CD4-positive, alpha-beta T cell treated with Interferon alpha-2 for 1 hour (primary cell): ENCODE results near the gene INTS11.
"Not testable (repeated sequence)": the region's sequence is repeated elsewhere in the genome, so short reads cannot be mapped to it uniquely, and the experiment has no call there.

Experiments
- DNase-seq, 2 donors: peaks; one replicate each; pipeline ENCODE4 v3.0.0-alpha.2; 2020 to 2022

The INTS11 gene

DNA sequence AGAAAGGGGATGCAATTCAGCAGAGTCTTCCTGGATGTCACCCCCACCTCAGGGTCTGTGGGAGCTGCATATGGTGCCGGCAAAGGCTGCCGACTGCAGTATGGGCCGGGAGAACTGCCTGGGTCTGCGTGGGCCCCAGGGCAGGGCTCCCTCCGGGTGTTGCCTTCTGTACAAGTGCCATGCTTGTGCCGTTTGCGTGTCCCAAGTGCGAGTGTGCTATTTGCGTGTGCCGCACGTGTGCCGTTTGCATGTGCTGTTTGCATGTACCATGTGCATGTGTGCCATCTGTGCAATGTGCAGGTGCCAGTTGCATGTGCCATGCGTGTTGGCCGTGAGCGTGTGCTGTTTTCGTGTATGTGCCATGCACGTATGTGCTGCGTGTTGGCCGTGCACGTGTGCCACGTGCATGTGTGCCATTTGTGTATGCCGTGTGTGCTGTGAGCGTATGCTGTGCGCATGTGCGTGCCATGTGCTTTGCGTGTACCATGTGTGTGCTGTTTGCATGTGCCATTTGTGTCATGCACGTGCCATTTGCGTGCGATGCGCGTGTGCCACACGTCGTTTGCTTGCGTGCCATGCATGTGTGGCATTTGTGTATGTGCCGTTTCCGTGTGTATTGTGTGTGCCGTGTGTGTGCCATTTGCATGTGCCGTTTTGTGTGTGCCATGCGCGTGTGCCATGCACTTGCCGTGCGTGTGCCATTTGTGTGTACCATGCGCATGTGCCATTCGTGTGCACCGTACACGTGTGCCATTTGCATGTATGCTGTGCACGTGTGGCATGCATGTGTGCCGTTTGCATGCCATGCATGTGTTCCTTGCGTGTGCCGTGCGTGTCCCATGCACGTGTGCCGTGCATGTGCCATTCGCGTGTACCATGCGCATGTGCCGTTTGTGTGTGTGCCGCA is 5.1 kb upstream of the INTS11 start:
- DNase-seq, result no peak

DNA sequence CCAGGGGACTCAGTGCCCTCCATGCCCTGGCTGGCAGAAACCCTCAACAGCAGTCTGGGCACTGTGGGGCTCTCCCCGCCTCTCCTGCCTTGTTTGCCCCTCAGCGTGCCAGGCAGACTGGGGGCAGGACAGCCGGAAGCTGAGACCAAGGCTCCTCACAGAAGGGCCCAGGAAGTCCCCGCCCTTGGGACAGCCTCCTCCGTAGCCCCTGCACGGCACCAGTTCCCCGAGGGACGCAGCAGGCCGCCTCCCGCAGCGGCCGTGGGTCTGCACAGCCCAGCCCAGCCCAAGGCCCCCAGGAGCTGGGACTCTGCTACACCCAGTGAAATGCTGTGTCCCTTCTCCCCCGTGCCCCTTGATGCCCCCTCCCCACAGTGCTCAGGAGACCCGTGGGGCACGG is 3.8 kb upstream of the INTS11 start:
- DNase-seq, result no peak

DNA sequence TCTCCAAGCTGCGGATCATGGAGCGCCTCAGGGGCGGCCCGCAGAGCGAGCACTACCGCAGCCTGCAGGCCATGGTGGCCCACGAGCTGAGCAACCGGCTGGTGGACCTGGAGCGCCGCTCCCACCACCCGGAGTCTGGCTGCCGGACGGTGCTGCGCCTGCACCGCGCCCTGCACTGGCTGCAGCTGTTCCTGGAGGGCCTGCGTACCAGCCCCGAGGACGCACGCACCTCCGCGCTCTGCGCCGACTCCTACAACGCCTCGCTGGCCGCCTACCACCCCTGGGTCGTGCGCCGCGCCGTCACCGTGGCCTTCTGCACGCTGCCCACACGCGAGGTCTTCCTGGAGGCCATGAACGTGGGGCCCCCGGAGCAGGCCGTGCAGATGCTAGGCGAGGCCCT is 2.8 kb upstream of the INTS11 start:
- no peak for DNase-seq

DNA sequence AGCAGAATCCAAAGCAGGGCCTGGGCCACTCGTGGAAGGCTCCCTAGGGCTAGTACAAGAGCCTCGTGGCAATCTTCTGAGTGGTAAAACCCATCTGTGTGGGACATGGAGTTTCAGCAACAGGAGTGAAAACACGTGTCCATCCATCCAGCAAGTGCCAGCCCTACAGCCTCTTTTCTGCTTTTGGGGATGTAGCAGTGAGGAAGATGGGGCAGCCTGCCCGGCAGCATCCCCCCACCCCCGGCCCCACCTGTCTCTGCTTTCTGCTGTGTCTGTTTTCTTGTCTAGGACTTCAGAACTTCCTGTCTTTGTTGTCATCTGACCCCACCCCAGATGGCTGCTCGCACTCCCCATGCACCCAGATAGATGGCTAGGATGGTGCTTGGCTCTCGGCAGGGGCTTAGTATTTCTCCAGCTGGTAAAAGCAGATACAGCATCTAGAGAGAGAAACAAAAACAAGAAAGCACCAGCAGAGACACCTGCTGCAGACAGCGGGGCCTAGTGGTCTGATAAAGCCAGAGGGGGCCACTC is 1.7 kb upstream of the INTS11 start:
- DNase-seq, result no peak

DNA sequence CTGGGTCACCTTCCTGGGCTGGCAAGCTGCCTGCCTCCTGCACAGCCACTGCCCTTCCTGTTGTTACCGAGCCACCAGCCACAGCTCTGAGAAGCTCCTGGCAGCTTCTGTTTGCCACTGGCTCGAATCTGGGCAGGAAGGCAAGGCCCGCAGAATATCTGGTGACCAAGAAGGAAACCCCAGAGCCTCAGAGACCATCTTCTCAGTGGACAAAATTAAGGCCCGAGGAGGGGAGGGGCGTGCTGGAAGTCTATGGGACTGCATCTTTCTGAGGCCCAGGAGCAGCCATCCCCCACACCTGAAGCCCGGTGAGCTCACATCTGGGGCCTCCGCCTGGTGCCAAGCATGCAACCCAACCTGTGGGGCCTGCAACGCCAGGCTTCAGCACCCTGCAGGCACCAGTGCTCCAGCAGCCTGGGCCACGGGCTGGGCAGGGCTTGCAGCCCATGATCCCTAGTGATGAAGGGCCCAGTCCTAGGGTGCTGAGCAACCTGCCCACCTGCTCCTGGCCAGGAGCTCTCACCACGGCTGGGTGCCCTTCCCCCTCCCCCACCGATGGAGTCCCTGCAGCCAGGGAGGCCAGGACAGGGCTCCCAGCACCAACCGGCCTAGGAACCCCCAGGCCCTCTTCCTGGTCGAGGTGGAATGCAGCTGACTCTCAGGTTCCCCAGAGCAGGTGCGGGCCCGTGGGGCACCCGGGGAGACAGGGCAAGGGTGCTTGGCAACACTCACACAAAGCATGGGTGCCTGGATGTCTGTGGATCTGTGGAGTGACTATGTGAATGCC is 1.0 kb upstream of the INTS11 start:
- DNase-seq, result no peak

DNA sequence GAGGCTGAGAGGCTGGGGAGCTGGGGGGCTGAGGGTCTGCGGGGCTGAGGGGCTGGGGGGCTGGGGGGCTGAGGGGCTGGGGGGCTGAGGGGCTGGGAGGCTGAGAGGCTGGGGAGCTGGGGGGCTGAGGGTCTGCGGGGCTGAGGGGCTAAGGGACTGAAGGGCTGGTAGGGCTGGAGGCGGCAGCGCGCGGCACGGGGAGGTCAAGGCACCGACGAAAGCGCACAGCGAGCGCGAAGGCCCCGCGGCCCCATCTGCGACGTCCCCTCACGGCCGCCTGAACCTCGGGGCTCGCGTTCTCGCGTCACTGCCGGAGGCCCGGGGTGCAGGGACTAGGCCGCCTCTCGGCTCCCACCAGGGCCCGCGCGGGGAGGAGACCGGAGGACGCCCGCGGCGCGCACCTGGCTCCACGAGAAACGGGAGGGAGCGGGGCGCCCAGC is 356 bp downstream of the INTS11 start:
- no peak for DNase-seq

DNA sequence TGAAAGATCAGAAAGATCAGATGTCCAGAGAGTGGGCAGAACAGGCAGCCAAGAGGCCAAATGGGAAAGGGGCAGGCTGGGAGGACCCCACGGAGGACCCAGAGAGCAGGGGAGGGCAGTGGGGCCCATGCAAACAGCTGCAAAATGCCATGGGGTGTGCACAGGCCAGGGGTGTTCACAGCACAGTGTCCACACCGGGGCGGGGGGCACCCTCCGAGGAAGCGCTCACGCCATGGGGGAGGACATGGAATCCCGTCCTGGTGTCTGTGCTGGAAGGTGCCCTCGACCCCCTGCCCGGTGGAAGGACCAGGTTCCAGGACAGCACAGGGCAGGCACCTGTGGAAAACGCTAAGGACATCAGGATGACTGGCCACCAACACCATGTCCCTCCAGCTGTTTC is 1.5 kb downstream of the INTS11 start:
- DNase-seq, result no peak

DNA sequence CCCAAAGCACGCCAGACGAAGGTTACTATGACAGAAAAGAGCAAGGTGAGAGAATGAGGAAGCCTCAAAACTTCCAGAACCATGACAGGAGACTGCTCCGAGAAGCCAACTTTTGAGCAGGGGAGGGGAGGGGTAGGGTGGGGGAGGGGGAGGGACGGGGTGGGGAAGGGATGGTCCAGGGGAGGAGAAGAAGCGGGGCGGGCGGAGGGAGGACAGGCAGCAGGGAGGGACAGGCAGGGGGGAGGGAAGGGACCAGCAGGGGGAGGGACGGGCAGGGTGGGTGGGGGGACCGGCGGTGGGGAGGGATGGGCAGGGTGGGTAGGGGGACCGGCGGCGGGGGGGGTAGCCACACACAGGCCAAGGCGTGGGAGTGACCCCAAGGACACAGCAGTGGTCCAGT is 2.0 kb downstream of the INTS11 start:
- no peak for DNase-seq

DNA sequence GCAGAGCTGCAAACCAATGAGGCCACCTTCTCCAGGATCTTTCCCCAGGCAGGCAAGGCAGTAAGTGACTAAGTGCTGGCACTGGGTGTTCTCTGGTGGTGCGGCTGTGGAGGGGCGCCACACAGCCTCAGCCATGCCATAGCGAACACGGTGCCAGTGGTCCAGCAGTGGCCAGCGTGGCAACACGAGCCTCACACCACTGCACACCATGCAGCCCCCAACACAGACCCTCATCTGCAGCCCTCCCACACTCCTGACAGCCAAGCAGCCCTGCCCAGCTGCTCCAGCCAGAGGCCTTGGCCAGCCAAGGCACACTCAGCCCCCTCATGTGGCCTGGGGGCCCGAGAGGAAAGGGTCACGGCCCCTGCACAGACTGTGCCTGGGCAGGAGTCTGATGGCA is 3.0 kb downstream of the INTS11 start:
- no peak for DNase-seq

DNA sequence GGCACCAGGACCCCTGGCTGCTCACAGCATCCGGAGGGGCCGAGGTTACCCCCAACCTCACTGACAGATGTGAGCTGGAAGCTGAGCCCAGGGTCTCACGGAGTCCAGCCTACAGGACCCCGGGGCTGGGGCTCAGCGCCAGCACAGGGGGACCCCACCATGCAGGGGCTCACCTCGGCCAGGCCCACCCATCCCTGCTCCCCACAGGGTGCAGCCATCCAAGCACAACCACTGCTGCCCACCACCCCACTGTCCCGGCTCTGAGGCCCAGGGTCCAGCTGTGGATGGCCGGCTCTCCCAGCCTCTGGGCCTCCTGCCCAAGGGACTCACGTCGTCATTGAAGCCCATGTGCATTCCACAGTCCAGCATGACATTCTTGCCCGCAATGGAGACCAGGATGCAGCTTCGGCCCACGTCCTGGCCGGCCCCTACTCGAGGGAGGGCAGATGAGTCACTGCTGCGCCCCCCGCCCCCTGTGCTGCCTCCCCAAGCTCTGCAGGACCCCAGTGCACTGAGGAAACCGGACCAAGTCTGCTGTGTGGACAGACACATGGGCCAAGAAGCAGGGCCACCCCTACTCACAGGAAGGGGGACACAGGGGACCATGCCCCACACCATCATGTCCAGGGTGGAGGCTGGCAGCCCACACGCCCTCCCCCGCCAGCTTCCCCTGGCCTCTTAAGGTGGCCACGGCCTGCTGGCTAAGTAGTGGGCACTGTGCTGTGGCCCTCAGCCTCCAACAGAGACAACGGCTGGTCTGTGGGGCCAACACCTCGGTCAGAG is 3.6 kb downstream of the INTS11 start:
- DNase-seq, result no peak

DNA sequence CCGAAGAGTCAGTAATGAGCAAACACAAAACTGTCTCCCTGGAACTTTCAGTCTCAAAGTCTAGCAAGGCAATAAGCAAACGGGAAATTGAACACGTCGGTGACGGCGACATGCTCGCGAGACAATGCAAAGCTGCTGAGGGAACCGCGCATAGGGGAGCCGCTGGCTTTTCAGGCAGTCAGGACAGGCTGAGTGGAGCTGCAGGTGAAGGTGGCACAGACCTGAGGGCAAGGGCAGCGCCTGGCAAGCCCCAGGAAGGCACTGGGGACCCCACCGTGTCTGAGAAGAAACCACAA is 4.9 kb downstream of the INTS11 start:
- no peak for DNase-seq

DNA sequence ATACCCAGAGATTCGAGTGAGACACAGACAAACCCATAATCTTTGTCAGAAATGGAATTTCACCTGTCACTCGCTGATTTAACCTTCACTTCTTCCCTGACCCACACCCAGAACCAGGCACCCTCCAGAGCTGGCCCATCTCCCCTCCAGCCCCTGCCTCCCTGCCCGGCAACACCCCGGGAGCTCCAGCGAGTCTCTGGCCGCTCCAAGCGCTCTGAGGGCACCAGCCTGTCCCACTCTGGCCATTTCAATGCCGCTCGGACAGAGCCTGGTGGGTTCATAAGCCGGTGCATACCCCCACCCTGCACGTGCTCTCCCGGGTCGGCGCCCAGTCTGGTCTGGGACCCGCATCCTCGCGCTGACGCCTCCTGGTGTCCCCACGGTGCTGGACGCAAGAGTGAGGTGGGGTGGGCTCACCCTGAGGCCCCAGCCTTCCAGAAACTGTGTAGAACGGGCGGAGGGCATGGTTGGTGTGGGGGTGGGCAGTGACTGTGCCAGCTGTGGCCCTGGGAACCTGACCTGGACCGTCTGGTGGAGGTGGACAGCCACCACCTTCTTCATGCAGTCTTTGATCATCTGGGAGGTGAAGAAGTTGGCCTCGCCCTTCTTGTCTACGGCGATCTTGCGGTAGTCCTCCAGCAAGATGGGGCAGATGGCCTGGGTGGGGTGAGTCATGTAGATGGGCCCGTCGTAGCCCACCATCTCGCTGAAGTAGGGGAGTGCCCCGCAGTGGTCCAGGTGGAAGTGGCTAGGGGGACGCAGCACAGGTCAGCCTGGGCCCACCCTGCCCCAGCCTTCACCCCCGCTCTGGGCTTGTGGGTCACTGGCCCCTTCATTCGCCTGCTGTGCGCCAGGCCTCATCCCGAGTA is 5.4 kb downstream of the INTS11 start:
- DNase-seq, result no peak

DNA sequence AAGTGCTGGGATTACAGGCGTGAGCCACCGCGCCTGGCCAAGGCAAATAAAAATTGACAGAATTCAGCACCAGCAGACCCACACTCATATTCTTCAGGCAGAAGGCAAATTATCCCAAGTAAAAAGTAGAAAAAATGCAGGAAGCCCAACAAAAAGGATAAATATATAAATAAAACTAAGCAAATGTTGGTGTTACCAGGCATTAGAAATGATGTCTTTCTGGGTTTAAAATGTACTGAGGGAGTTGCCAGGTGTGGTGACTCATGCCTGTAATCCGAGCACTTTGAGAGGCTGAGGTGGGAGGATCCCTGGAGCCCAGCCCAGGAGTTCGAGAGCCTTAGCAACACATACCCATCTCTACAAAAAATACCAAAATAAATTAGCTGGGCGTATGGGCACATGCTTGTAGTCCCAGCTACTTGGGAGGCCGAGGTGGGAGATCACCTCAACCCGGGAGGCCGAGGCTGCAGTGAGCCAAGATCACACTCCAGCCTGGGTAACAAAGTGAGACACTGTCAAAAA is 6.3 kb downstream of the INTS11 start:
- DNase-seq, result no peak

DNA sequence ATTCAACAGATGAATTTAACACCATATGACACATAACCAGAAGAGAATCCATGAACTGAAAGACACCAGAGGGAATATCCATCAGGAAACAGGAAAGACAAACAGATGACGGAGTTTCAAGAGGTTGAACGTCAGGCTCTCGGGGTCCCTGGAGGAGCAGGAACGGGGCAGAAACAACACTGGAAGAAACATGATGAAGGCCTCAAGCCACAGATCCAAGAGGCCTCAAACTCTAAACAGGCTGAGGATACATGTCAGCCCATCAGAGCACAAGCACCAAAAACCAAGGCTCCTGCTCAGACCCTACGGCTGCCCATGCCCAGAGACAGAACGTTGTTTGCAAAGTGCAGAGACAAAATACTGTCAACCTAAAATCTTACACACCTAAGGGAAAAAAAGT is 7.0 kb downstream of the INTS11 start:
- no peak for DNase-seq

DNA sequence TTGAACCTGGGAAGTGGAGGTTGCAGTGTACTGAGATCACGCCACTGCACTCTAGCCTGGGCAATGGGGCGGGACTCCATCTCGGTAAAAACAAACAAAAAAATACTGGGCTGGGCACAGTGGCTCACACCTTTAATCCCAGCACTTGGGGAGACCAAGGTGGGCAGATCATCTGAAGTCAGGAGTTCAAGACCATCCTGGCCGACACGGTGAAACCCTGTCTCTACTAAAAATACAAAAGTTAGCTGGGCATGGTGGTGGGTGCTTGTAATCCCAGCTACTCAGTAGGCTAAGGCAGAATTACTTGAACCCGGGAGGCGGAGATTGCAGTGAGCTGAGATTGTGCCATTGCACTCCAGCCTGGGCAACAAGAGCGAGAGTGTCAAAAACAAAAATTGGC is 8.3 kb downstream of the INTS11 start:
- not testable (repeated sequence) for DNase-seq

DNA sequence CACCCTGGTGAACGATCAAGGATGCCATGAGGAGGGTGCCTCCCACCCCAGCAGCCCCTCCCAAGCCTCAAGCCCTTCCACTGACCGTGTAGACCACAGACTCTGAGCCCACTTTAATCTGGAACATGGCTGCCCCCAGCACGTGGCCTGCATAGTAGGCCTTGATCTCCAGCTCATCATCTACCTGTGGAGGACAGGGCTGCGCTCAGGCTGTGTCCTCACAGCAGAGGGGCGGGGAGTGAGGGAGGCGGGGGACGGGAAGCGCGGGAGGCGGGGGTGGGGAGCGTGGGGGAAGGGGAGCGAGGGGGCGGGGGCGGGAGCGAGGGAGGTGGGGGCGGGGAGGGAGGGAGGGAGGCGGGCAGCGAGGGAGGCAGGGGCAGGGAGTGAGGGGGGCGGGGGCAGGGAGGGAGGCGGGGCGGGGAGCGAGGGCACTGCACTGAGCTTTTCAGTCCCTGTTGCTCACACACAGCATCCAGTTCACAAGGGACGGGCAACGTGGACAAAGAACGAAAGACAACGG is 9.0 kb downstream of the INTS11 start:
- no peak for DNase-seq

DNA sequence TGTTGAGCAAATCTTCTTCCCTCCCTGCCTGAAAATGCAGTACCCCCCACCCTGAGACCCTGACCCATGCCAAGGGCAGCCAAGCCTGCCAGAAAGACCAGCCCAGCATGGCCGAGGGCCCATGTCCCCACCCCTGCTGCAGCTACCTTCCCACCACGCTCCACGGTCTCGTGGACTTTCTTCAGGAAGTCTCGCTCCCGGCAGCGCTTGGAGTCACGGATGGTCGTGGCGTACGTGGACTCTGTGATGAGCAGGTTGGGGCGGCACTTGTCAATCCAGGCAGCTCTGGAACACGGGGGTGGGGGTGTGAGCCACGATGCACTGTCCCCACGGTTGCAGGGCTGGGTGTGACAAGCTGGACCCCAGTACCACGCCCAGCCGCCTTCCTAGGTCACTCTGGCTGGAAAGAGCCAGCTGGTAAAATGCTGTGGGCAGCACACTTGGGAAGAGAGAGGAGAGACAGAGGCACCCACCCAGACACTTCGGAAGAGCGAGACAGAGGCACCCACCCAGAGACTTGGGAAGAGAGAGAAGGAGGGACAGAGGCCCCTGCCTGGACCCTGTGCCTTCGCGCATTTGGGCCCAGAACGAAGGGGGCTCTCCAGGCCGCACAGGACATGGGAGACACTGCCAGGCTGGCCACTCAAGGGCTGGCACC is 9.7 kb downstream of the INTS11 start:
- no peak for DNase-seq

DNA sequence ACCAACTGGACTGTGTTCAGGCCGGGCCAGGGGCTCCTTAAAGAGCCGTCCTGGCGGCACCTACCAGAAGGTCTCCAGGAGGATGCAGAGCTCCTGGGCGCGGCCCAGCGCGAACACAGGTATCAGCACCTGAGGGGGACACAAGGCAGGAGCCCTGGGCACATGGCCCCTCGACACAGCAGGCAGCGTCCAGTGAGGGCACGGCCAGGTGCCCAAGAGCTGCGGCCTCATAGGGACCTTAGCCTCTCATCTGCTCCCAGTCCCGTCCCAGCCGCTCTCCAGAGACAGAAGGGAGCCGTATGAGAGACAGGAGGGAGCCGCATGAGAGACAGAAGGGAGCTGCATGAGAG is 10.2 kb downstream of the INTS11 start:
- DNase-seq, result no peak

DNA sequence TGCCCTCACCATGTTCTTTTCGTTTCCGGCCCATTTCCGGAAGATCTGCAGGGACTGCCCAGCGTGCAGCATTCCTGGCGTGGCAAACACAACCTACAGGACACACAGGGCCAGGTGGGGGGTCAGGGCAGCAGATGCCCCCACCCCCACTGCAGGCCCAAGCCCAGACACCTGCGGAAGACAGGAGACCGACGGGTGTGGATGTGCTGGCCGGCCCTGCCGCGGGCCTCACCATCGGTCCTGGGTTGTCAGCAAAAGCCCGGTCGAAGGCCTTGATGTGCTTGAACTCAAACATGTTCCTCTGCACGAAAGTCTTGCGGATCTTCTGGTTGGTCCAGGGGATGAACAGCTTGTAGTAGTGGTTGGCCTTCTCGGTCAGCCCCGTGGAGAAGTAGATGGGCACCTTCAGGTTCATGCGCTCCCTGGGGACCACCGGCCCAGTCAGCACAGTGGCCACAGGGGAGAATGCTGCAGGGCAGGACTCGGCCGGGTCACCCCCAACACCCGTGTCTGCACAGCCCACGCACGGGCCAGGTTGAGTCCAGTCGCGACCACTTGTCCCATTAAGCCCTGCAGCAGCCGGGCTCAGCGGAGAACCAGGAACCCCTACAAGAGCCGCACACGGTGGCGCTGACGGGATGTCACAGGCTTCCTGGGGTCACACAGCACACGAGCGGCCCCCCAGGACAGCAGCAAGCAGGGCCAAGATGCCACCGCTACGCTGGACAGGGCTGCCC is 10.8 kb downstream of the INTS11 start:
- DNase-seq, result no peak

DNA sequence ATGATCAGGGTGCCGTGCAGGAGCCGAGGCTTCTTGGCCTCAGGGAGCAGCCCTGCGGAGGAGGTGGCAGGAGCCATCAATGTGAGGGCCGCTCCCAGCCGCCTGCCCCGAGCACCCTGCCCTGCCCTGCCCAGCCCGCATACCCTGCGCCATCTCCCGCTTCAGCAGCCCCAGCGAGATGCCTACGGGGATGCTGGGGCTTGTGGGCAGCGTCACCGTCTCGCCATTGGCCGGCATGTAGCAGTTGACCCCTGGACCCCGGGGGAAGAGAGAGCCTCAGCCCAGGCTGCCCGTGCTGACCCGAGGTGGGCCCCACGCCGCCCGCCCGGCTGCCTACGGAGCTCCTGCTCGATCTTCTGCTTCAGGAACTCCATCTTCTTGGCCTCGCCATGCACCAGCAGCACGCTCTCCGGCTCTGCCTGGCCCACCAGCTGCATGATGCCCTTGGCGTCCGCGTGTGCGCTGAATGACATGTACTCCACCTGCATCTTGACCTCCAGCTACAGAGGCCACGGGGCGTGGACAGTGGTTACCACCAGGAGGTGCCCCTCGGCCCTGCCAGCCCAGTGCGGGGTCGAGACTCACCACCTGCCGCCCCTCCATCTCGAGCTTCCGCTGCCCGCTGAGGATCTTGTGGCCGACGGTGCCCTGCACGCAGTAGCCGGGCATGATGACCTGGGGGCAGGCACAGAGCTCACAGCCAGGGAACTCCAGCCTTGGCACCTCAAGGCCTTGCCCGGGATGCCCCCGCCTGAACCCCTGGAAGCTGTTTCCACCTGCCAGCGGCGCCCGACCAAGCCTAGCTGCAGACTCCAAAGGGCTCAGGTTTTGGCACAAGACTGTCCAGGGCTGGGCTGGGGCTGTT is 11.8 kb downstream of the INTS11 start:
- no peak for DNase-seq
